Naive thymus-derived CD8-positive, alpha-beta T cell (primary cell): Measurements from ENCODE around the gene FADS1. TPM values are rescaled to one million over a fixed set of nuclear protein-coding genes. Genes with fewer than 3 reads are reported as not detected.

Source experiments
- ATAC-seq, 2 donors: fragments of 150-1000 bp; cut with Tn5 transposase in 1 of 2; sonication (Bioruptor Pico), chemical (Tn5 transposase) in 1 of 2; 1 replicate in 1 of 2; 2 replicates in 1 of 2; pipeline ENCODE4 v1.10.0; 2021; ENCODE audit warnings: mild to moderate bottlenecking in 2 of 2, moderate library complexity in 2 of 2
- POLR2A ChIA-PET: fragments of 350-600 bp; sonication (Branson Sonifier 250); formaldehyde crosslinking; loops from one replicate; lab custom pipeline; 2021; ENCODE audit warnings: antibody characterized with exemption; lab: Charles Lee
- DNase-seq, 10 donors: peaks; one replicate each; pipeline versions ENCODE4 v3.0.0 to v3.0.0-alpha.2; 2020 to 2022
- H3K27ac Mint-ChIP-seq, 10 donors: one replicate each; pipeline ENCODE4 v1.8.0; 2020 to 2022; ENCODE audit warnings: mild to moderate bottlenecking in 10 of 10, mixed read lengths in 10 of 10, moderate library complexity in 4 of 10, inconsistent platforms in 1 of 10
- H3K27me3 Mint-ChIP-seq, 5 donors: one replicate each; pipeline ENCODE4 v1.8.0; 2021 to 2022; ENCODE audit warnings: mixed read lengths in 5 of 5
- H3K36me3 Mint-ChIP-seq, 3 donors: one replicate each; pipeline ENCODE4 v1.8.0; 2020 to 2022; ENCODE audit warnings: mixed read lengths in 3 of 3, mild to moderate bottlenecking in 2 of 3, inconsistent platforms in 1 of 3
- H3K4me1 Mint-ChIP-seq, 4 donors: one replicate each; pipeline ENCODE4 v1.8.0; 2021 to 2022; ENCODE audit warnings: mixed read lengths in 4 of 4
- H3K4me3 Mint-ChIP-seq, 10 donors: one replicate each; pipeline ENCODE4 v1.8.0; 2020 to 2022; ENCODE audit warnings: mild to moderate bottlenecking in 10 of 10, mixed read lengths in 10 of 10, moderate library complexity in 6 of 10, inconsistent platforms in 1 of 10
- H3K9me3 Mint-ChIP-seq, 9 donors: one replicate each; pipeline ENCODE4 v1.8.0; 2020 to 2022; ENCODE audit warnings: mixed read lengths in 9 of 9, mild to moderate bottlenecking in 3 of 9, inconsistent platforms in 1 of 9, moderate library complexity in 1 of 9
- polyA plus RNA-seq, 3 donors: library from polyadenylated mRNA; unstranded; fragments of 300-500 nt; fragmentation: Illumina TruSeq; gene quantifications; one replicate each; pipeline ENCODE4 v1.2.3, GENCODE V29; 2021
- total RNA-seq, 8 experiments: library from RNA in 2 of 8; stranded (reverse) in 2 of 8; gene quantifications; one replicate each; pipeline ENCODE4 v1.2.3 and lab custom pipeline; 2021 to 2026

Gene FADS1
- total and polyA plus RNA-seq, 5 experiments from 2014 or later: 0.55 to 4.7 (median 1.2) TPM; not detected in 1

DNA sequence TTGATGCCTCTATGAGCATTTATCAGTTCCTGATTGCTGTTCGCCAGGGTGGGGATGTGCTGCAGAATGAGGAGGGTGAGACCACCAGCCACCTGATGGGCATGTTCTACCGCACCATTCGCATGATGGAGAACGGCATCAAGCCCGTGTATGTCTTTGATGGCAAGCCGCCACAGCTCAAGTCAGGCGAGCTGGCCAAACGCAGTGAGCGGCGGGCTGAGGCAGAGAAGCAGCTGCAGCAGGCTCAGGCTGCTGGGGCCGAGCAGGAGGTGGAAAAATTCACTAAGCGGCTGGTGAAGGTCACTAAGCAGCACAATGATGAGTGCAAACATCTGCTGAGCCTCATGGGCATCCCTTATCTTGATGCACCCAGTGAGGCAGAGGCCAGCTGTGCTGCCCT, 21.3 kb downstream of the FADS1 start:
- POLR2A ChIA-PET: interaction anchor here (1.1 kb wide), 1 partner anchor 153 kb away, joined by 3 read pairs; no protein-coding TSS in a partner anchor
- H3K27me3 Mint-ChIP-seq: no peaks in the 10 kb centered on the region
- H3K9me3 Mint-ChIP-seq: no peaks in the 10 kb centered on the region
- ATAC-seq (no peak), DNase-seq (no peak)
- peak overlapping the region in 3 of 10 donors; percentile 7 to 53 (median 26) for H3K4me3 Mint-ChIP-seq
- peaks cover 0 to 17% (median 0%) of the 10 kb centered on the region in 3 donors for H3K36me3 Mint-ChIP-seq
- H3K4me1 Mint-ChIP-seq: peaks cover 11 to 38% (median 20%) of the 10 kb centered on the region in 4 donors
- peak overlapping the region in 1 of 10 donors; percentile 17 for H3K27ac Mint-ChIP-seq

DNA sequence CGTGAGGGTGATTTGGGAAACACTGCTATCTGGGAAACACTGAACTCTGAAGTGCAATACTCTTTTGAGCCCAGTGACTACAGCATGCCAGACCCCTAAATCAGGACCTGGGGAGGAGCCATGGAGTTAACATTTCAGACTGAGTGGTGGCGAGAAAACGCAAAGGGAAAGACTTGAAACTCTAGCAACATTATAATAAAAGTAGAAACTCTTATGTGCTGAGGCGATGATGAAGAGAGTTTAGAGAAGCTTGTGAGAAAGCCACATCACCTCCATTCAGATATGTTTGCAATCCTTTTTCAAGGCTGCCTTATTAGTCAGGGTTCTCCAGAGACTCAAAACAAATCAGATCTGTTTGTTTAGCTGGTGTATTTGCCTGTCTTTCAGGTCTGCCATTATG, 22.2 kb downstream of the FADS1 start:
- POLR2A ChIA-PET: interaction anchor here (1.1 kb wide), 1 partner anchor 154 kb away, joined by 3 read pairs; no protein-coding TSS in a partner anchor

DNA sequence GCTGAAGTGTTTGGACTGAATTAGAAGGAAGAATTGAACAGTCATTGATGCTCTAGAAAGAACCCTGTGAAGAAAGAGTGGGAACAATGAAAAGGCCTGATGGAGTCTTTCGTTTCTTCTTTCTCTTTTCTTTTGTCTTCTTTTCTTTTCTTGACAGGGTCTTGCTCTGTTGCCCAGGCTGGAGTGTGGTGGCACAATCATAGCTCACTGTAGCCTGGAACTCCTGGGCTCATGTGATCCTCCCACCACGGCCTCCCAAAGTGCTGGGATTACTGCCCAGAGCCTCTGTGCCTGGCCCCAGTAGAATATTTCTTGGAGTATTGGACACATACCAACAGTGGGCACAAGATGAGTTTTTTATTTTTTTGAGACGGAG, 23.0 kb downstream of the FADS1 start:
- H3K27me3 Mint-ChIP-seq: no peaks in the 10 kb centered on the region
- no peaks in the 10 kb centered on the region for H3K9me3 Mint-ChIP-seq
- POLR2A ChIA-PET: interaction anchor here (1.4 kb wide), 1 partner anchor 22 kb away, joined by 4 read pairs; no protein-coding TSS in a partner anchor
- peak overlapping the region; percentile 15 to 96 (median 70) for H3K4me3 Mint-ChIP-seq
- H3K4me1 Mint-ChIP-seq: peaks cover 13 to 48% (median 31%) of the 10 kb centered on the region in 4 donors
- H3K36me3 Mint-ChIP-seq: peaks cover 0 to 32% (median 7%) of the 10 kb centered on the region in 3 donors
- DNase-seq: no peak
- ATAC-seq: no peak
- peak overlapping the region in 6 of 10 donors; percentile 20 to 100 (median 88) for H3K27ac Mint-ChIP-seq

More for the DNA sequence above, 22.2 kb downstream of the FADS1 start:
- Mint-ChIP-seq H3K27me3 (no peaks in the 10 kb centered on the region), H3K9me3 (no peaks in the 10 kb centered on the region), H3K4me1 (peaks cover 12 to 44% (median 28%) of the 10 kb centered on the region in 4 donors), H3K4me3 (peak overlapping the region in 1 of 10 donors; percentile 53), H3K36me3 (peaks cover 0 to 25% (median 6%) of the 10 kb centered on the region in 3 donors), H3K27ac (no peak overlapping the region)
- ATAC-seq (no peak), DNase-seq (no peak)

DNA sequence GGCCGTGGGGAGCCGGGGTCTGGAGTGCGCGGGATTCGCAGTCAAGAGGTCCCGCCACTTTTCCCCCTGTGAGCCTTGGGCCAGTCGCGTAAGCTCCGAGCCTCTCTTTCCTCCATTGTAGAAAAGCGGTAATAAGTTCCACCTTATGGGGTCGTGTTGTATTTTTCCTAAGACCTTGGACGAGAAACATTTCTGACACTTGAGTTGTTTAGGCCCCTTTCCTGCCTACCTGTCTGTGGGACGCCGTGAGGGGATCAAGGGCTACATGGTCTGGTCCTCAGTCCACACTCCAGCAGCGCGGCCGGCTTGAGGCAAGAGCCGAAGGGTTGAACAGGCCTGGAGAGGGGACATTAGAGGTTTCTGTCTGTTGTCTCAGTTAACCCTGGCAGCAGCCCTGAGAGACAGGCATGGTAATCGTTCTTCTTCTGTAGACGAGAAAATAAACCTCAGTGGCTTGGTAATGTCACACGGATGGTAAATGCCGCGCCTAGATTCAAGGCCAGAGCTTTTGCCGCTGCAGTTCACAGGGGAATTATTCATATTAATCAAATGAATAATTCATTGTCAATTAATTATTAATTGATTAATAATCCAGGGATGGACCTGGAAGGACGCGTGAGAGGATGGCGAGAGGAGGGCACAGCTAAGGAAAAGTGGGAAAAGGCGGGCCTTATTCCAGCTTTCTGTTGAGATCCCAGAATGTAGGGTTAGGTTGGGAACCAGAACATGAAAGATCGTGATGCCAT, 23.5 kb downstream of the FADS1 start:
- peak in 1 of 2 donors; percentile 28 for ATAC-seq

DNA sequence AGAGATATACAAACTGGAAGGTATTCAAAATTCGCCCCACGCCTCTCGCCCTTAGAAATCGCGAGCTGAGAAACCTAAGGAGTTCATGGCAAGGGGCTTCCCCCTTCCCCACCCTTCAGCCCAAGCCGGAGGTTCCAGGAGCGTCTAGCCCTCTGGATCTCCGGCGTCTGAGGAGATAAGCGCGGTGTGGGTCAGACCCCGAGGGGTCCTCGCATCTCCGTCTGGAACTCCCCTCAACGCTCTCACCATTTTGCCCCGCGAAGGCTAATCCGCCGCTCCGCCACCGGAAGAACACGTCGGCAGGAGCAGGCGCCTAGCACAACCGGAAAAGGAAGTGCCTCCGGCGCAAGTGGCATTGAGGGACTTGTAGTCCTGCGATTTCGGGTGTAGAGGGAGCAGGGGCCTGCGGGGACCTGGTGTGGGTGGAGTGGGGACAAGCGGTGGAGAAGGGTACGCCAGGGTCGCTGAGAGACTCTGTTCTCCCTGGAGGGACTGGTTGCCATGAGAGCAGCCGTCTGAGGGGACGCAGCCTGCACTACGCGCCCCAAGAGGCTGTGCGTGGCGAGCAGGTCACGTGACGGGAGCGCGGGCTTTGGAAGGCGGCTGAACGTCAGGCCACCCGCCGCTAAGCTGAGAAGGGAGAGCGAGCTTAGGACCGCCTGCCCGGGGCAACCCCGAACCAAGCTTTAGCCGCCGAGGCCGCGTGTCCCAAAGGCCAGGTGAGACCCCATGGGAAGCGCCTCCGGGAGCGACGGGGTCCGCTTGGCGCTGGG, 24.3 kb downstream of the FADS1 start, which contains the start of the genes FEN1 and TMEM258:
TSS of gene FEN1 (plus strand) at position 602 of the 773 bp plus-strand sequence. CDS start 2,451 bp downstream, outside the sequence.
TSS of gene TMEM258 (minus strand) at position 290 of the 773 bp plus-strand sequence. CDS start at position 249, 41 bp downstream.
- peak; percentile 78 to 93 (median 84) for DNase-seq

More for the DNA sequence above, 23.5 kb downstream of the FADS1 start:
- Mint-ChIP-seq H3K27me3 (no peaks in the 10 kb centered on the region), H3K27ac (peak overlapping the region; percentile 90 to 100 (median 99)), H3K9me3 (no peaks in the 10 kb centered on the region), H3K4me1 (peaks cover 16 to 48% (median 34%) of the 10 kb centered on the region in 4 donors), H3K4me3 (peak overlapping the region; percentile 91 to 99 (median 94)), H3K36me3 (peaks cover 0 to 35% (median 7%) of the 10 kb centered on the region in 3 donors)
- POLR2A ChIA-PET: interaction anchor here (0.9 to 1.9 kb wide), 4 partner anchors 22 to 315 kb away, joined by 3 to 8 read pairs (median 4); partner anchors contain the start of genes FTH1 and SYT7
- no peak for DNase-seq

DNA sequence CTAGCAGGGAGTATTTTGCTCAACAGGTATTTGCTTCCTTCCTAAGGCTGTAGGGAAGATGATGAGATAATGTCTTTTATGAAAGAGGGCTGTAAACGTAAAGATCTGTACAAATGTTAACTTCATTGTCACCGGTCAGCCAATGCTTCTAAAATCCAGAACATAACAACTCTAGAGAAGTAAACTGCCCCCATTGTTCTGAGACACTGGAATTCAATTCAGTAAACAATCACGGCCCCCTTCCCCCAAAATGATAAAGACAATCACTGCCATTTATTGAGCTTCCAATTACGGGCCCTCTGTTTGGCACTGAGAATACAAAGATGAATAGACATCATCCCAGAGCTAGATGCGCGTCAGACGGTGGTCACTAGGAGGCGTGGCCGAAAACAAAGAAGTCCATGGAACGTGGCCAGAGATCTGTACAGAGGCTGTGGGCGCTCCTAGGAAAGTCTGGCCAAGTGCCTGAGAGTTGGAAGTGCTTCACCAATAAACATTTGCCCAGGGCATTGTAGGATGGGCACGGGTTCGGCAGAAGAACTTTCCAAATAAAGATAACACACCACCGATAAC, 25.0 kb downstream of the FADS1 start:
- Mint-ChIP-seq H3K27me3 (no peaks in the 10 kb centered on the region), H3K4me1 (peaks cover 16 to 42% (median 34%) of the 10 kb centered on the region in 4 donors), H3K27ac (peak overlapping the region; percentile 95 to 100 (median 99)), H3K36me3 (peaks cover 0 to 37% (median 7%) of the 10 kb centered on the region in 3 donors), H3K9me3 (no peaks in the 10 kb centered on the region), H3K4me3 (peak overlapping the region; percentile 91 to 99 (median 94))
- ATAC-seq (peak in 1 of 2 donors; percentile 15), DNase-seq (peak in 4 of 10 donors; percentile 24 to 44 (median 36))
- POLR2A ChIA-PET: interaction anchor here (0.6 to 1.9 kb wide), 3 partner anchors 157 to 176 kb away, joined by 3 to 8 read pairs (median 3); partner anchors contain the start of gene FTH1

More for the DNA sequence above, 24.3 kb downstream of the FADS1 start, which contains the start of the genes FEN1 and TMEM258:
- no peaks in the 10 kb centered on the region for H3K27me3 Mint-ChIP-seq
- H3K4me1 Mint-ChIP-seq: peaks cover 18 to 48% (median 36%) of the 10 kb centered on the region in 4 donors
- H3K36me3 Mint-ChIP-seq: peaks cover 0 to 40% (median 7%) of the 10 kb centered on the region in 3 donors
- H3K4me3 Mint-ChIP-seq: peak within 1 kb of the TSS; percentile 91 to 99 (median 94)
- peak within 1 kb of the TSS; percentile 95 to 100 (median 99) for H3K27ac Mint-ChIP-seq
- no peaks in the 10 kb centered on the region for H3K9me3 Mint-ChIP-seq
- peak; percentile 90 to 93 for ATAC-seq
- POLR2A ChIA-PET: interaction anchor here (0.6 to 1.9 kb wide), 6 partner anchors 23 to 316 kb away, joined by 3 to 8 read pairs (median 3); partner anchors contain the start of genes FTH1 and SYT7

DNA sequence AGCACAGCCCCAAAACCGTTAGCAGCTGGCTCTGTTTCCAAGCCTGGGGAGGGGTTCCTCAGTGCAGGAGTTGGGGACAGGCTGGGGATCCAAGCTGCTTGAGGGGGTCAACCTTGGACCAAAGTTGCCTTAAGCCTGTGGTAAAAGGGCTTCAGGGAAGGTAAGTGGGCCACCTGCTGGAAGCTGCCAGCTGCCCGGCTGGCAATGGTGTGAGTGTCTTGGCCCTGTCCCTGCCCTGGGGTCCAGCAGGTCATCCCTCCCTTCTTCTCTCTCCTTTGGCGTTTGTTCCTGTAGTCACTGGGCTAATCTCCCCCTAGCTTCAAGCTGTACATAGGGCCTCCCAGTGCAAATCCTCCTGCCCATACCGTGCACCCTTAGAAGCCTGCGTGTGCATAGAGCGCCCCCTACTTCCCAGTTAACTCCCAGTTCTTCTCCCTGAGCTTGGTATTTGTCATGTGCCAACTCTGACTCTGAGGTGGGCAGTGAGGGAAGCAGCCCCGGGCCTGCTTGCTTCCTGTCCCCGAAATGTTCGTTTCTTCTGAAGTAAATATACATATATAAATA, 28.8 kb downstream of the FADS1 start:
- Mint-ChIP-seq H3K36me3 (peaks cover 0 to 37% (median 9%) of the 10 kb centered on the region in 3 donors), H3K4me1 (peaks cover 20 to 36% (median 25%) of the 10 kb centered on the region in 4 donors), H3K9me3 (no peaks in the 10 kb centered on the region), H3K27me3 (no peaks in the 10 kb centered on the region), H3K27ac (peak overlapping the region in 2 of 10 donors; percentile 51 to 70), H3K4me3 (no peak overlapping the region)
- POLR2A ChIA-PET: interaction anchor here (0.6 to 1.6 kb wide), 2 partner anchors 10 to 30 kb away, joined by 3 read pairs; no protein-coding TSS in a partner anchor
- no peak for DNase-seq
- no peak for ATAC-seq

DNA sequence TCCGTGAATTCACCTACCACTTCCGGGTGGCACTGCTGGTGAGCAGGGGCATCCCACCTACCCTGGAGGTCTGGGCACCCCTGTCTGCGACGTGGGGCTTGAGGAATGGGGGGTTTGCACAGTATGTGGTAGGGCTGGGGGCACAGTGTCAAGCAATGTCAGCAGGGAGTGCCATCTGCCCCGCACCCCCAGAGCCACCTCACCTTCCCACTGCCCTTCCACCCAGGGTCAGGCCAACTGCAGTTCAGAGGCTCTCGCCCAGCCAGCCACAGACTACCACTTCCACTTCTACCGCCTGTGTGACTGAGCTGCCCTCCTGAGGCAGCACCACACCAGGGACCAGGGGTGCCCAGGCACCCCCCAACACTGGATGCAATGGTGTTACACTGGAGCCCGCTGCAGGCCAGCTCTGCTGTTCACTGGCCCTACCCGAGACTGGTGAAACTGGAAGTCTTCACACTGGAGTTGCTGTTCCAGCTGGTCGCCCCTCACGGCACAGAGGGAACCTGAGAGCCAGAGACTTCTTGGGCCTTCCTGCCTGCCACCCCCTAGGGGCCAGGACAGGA, 30.9 kb downstream of the FADS1 start:
- peaks cover 12 to 20% (median 13%) of the 10 kb centered on the region in 4 donors for H3K4me1 Mint-ChIP-seq
- POLR2A ChIA-PET: no interaction called here
- DNase-seq (no peak), ATAC-seq (no peak)
- no peaks in the 10 kb centered on the region for H3K27me3 Mint-ChIP-seq
- H3K27ac Mint-ChIP-seq: peak overlapping the region in 2 of 10 donors; percentile 31 to 37
- H3K4me3 Mint-ChIP-seq: no peak overlapping the region
- peaks cover 0 to 37% (median 9%) of the 10 kb centered on the region in 3 donors for H3K36me3 Mint-ChIP-seq
- H3K9me3 Mint-ChIP-seq: no peaks in the 10 kb centered on the region

DNA sequence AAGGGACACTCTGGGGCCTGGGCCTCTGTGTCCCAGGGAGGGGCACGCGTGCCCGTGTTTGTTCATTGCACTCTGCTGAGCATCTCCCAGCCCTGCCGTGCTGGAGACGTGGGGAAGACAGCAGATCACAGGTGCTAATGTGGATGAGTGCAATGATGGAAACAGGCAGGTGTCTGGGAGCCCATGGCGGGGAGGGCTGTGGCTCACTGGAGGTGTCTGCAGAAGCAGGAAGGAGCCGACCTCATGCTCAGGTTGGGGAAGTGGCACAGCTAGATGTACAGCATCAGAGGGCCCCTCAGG, 32.3 kb downstream of the FADS1 start:
- POLR2A ChIA-PET: no interaction called here
- Mint-ChIP-seq H3K36me3 (peaks cover 0 to 28% (median 2%) of the 10 kb centered on the region in 3 donors), H3K9me3 (no peaks in the 10 kb centered on the region), H3K27ac (peak overlapping the region in 4 of 10 donors; percentile 62 to 84 (median 74)), H3K4me1 (peaks cover 3 to 9% (median 7%) of the 10 kb centered on the region in 4 donors), H3K27me3 (no peaks in the 10 kb centered on the region), H3K4me3 (no peak overlapping the region)
- DNase-seq (no peak), ATAC-seq (no peak)

DNA sequence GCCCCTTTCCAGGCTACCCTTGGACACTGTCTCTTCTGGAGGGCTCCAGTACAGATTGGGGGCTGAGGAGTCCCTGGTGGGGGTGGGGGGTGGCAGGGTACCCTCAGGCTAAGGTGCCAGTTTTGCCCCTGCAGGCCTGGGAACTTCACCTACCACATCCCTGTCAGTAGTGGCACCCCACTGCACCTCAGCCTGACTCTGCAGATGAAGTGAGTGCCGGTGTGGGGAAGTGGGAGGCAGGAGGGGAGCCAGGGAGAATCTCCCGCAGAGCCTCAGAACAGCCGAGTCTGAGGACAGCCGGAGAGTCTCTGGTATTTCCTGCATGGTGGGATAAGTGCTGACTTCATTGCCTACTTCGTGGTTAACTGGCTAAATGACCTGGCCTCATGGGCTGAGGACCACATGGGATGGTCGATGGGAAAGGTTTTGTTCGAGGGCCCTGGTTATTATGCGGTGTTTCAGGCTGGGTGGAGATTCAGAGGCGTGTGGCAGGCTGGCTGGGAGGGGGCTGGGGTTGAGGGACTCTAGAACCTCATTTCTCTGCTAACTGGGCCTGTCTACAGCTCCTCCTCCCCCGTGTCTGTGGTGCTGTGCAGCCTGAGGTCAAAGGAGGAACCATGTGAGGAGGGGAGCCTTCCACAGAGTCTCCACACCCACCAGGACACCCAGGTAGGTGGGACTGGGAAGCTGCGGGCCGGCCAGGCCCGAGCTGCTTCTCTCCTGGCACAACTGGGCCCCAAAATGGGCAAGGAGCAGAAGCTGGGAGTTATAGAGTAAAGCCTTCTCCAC, 32.9 kb downstream of the FADS1 start:
- POLR2A ChIA-PET: no interaction called here
- no peaks in the 10 kb centered on the region for H3K27me3 Mint-ChIP-seq
- no peak for ATAC-seq
- no peaks in the 10 kb centered on the region for H3K9me3 Mint-ChIP-seq
- peaks cover 0 to 9% (median 5%) of the 10 kb centered on the region in 4 donors for H3K4me1 Mint-ChIP-seq
- no peak overlapping the region for H3K4me3 Mint-ChIP-seq
- H3K27ac Mint-ChIP-seq: peak overlapping the region in 4 of 10 donors; percentile 62 to 84 (median 76)
- DNase-seq: no peak
- peaks cover 0 to 23% (median 2%) of the 10 kb centered on the region in 3 donors for H3K36me3 Mint-ChIP-seq
